Measurements from ENCODE around the gene TSC22D1. TPM values are rescaled to one million over a fixed set of nuclear protein-coding genes. Genes with fewer than 3 reads are reported as not detected.

TSC22D1 gene
- total RNA-seq, 2 experiments from 2014 or later: 14.6 to 27.7 TPM

DNA sequence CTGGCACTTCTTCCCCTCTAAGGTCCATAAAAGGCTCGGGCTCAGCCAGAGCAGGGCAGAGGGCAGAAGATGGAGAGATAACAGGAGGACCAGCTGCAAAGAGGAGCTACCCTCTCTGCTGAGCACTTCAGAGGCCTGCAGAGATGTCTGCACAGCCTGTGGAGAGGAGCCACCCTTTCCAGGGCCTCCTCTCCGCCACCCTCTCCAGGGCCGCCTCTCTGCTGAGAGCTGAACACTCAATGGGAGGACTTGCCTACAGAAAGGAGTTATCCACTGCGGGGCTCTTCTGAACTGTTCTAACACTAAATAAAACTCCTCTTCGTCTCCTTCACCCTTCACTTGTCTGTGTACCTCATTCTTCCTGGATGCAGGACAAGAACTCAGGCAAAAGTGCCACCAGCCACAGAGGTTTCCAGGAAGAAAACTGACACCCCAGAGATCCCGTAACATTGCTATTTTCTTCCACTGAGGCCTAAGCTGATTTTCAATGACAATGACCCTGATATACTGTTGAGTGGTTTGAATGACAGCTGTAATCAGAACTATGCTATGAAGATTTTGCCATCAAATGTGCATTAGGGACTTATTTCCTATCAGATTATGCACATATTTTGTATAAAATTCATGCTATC is 16.2 kb upstream of the TSC22D1 start:
- Histone ChIP-seq H3K36me3 (ENCODE audit: insufficient read depth, low read length) (no peaks in the 10 kb centered on the region), H3K9me3 (ENCODE audit: low read length) (0 out of 2 replicates have a peak, but pooled peaks cover 3% of the 10 kb centered on the region), H2AFZ (ENCODE audit: low read length) (no peak overlapping the region), H3K4me2 (ENCODE audit: low read length) (no peak overlapping the region), H3K27ac (ENCODE audit: low read depth, low read length, poor library complexity, severe bottlenecking) (no peak overlapping the region), H3K4me3 (ENCODE audit: low read depth, low read length, poor library complexity, severe bottlenecking) (no peak overlapping the region), H3K79me2 (ENCODE audit: insufficient read depth, low read depth, low read length) (no peaks in the 10 kb centered on the region), H4K20me1 (ENCODE audit: insufficient read depth, low read length) (no peaks in the 10 kb centered on the region), H3K4me1 (ENCODE audit: insufficient read depth, low read length, poor library complexity, severe bottlenecking) (no peaks in the 10 kb centered on the region), H3K9me2 (ENCODE audit: insufficient read depth, low read length) (no peaks in the 10 kb centered on the region)
- CTCF ChIA-PET (ENCODE audit: unreplicated experiment): no interaction called here
- DNase-seq (ENCODE audit: low spot score): no peak
- POLR2A ChIA-PET: interaction anchor here (0.7 kb wide), 1 partner anchor 350 kb away, joined by 4 read pairs; no protein-coding TSS in a partner anchor
- TF ChIP-seq, protein P1, sequence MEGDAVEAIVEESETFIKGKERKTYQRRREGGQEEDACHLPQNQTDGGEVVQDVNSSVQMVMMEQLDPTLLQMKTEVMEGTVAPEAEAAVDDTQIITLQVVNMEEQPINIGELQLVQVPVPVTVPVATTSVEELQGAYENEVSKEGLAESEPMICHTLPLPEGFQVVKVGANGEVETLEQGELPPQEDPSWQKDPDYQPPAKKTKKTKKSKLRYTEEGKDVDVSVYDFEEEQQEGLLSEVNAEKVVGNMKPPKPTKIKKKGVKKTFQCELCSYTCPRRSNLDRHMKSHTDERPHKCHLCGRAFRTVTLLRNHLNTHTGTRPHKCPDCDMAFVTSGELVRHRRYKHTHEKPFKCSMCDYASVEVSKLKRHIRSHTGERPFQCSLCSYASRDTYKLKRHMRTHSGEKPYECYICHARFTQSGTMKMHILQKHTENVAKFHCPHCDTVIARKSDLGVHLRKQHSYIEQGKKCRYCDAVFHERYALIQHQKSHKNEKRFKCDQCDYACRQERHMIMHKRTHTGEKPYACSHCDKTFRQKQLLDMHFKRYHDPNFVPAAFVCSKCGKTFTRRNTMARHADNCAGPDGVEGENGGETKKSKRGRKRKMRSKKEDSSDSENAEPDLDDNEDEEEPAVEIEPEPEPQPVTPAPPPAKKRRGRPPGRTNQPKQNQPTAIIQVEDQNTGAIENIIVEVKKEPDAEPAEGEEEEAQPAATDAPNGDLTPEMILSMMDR (conservative IDR thresholded peaks at IDR 0.05; ENCODE audit: low read length): no peak
- no peak for TF ChIP-seq EZH2phosphoT487 (IDR thresholded peaks at IDR 0.05; ENCODE audit: borderline replicate concordance, low read depth, low read length)
- BruUV-seq (replicated peaks): no TSS peak
- intact Hi-C loops (cut with micrococcal nuclease; ENCODE audit: unreplicated experiment): no loop called here

GRCh38 chr13:44591316-44591715 is 15.2 kb upstream of the TSC22D1 start:
- TF ChIP-seq, protein P1 (conservative IDR thresholded peaks at IDR 0.05; ENCODE audit: low read length): no peak
- TF ChIP-seq EZH2phosphoT487 (IDR thresholded peaks at IDR 0.05; ENCODE audit: borderline replicate concordance, low read depth, low read length): no peak
- POLR2A ChIA-PET: no interaction called here

DNA sequence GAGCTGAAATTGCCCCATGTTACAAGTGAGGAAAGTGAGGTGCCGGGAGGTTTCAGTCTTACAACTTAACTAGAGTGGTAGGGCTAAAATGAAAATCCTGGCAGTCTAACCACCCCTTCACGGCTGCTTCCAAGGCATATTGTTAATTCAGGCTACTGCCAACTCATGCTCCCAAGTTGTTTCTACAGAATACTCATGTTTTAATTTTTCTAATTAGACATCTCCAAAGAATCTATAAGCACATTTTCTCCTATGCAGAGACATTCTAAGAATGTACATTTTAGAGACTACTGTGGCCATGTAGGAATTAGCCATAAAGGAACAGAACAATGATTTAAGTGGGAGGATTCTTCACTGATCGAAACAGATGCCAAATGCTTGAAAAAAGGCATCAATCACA is 7.0 kb upstream of the TSC22D1 start:
- Histone ChIP-seq H3K4me1 (ENCODE audit: insufficient read depth, low read length, poor library complexity, severe bottlenecking) (peaks cover 6% of the 10 kb centered on the region), H2AFZ (ENCODE audit: low read length) (no peak overlapping the region), H3K9me2 (ENCODE audit: insufficient read depth, low read length) (no peaks in the 10 kb centered on the region), H3K4me2 (ENCODE audit: low read length) (no peak overlapping the region), H3K4me3 (ENCODE audit: low read depth, low read length, poor library complexity, severe bottlenecking) (no peak overlapping the region), H4K20me1 (ENCODE audit: insufficient read depth, low read length) (no peaks in the 10 kb centered on the region), H3K36me3 (ENCODE audit: insufficient read depth, low read length) (no peaks in the 10 kb centered on the region), H3K9me3 (ENCODE audit: low read length) (no peaks in the 10 kb centered on the region), H3K79me2 (ENCODE audit: insufficient read depth, low read depth, low read length) (no peaks in the 10 kb centered on the region), H3K27ac (ENCODE audit: low read depth, low read length, poor library complexity, severe bottlenecking) (no peak overlapping the region)
- intact Hi-C loops (cut with micrococcal nuclease; ENCODE audit: unreplicated experiment): no loop called here
- DNase-seq (ENCODE audit: low spot score): no peak
- POLR2A ChIA-PET: no interaction called here
- TF ChIP-seq EZH2phosphoT487 (IDR thresholded peaks at IDR 0.05; ENCODE audit: borderline replicate concordance, low read depth, low read length): no peak
- TF ChIP-seq, protein P1 (conservative IDR thresholded peaks at IDR 0.05; ENCODE audit: low read length): no peak
- CTCF ChIA-PET (ENCODE audit: unreplicated experiment): no interaction called here
- BruUV-seq (replicated peaks): no TSS peak

More at GRCh38 chr13:44591316-44591715, 15.2 kb upstream of the TSC22D1 start:
- Histone ChIP-seq H2AFZ (ENCODE audit: low read length) (no peak overlapping the region), H3K4me3 (ENCODE audit: low read depth, low read length, poor library complexity, severe bottlenecking) (no peak overlapping the region), H3K4me1 (ENCODE audit: insufficient read depth, low read length, poor library complexity, severe bottlenecking) (no peaks in the 10 kb centered on the region), H3K9me2 (ENCODE audit: insufficient read depth, low read length) (no peaks in the 10 kb centered on the region), H3K4me2 (ENCODE audit: low read length) (no peak overlapping the region), H3K9me3 (ENCODE audit: low read length) (0 out of 2 replicates have a peak, but pooled peaks cover 3% of the 10 kb centered on the region), H3K36me3 (ENCODE audit: insufficient read depth, low read length) (no peaks in the 10 kb centered on the region), H3K27ac (ENCODE audit: low read depth, low read length, poor library complexity, severe bottlenecking) (no peak overlapping the region), H4K20me1 (ENCODE audit: insufficient read depth, low read length) (no peaks in the 10 kb centered on the region), H3K79me2 (ENCODE audit: insufficient read depth, low read depth, low read length) (no peaks in the 10 kb centered on the region)
- intact Hi-C loops (cut with micrococcal nuclease; ENCODE audit: unreplicated experiment): no loop called here
- CTCF ChIA-PET (ENCODE audit: unreplicated experiment): no interaction called here
- DNase-seq (ENCODE audit: low spot score): no peak
- BruUV-seq (replicated peaks): no TSS peak
